Endothelial cell of umbilical vein (primary cell): ENCODE data around the gene LGALS14. TPM values are rescaled to one million over a fixed set of nuclear protein-coding genes. Genes with fewer than 3 reads are reported as not detected.

Source experiments
- BruUV-seq: library from RNA; stranded (reverse); fragments of 400-500 nt; replicated peaks from 2 replicates; lab custom pipeline; 2021; lab: Mats Ljungman, UMichigan
- CTCF ChIA-PET: fragments of 300-600, 350-600 bp; sonication (Branson Sonifier 250); formaldehyde crosslinking; loops from one replicate; lab custom pipeline; 2021; ENCODE audit warnings: antibody characterized with exemption, inconsistent platforms; lab: Charles Lee
- POLR2A ChIA-PET: fragments of 300-600, 350-600 bp; sonication (Branson Sonifier 250); formaldehyde crosslinking; loops from one replicate; lab custom pipeline; 2021; ENCODE audit warnings: antibody characterized with exemption, inconsistent platforms; lab: Charles Lee
- DNase-seq: peaks from one replicate; pipeline ENCODE4 v3.0.0-alpha.2; 2011; ENCODE audit warnings: low read depth, low spot score
- FAIRE-seq: peaks from 2 replicates; lab custom pipeline; 2011; peaks lifted over from hg19 to GRCh38; lab: Jason Lieb, UNC
- H2AFZ ChIP-seq: 2 replicates; pipeline ENCODE4 v1.6.0; 2012; ENCODE audit warnings: low read depth, low read length, control low read depth, inconsistent platforms
- H3K27ac ChIP-seq: 2 replicates; pipeline ENCODE4 v1.5.1; 2011; ENCODE audit warnings: low read depth, mild to moderate bottlenecking, control low read depth, low read length, moderate library complexity; ENCODE audit not compliant: insufficient read depth
- H3K27me3 ChIP-seq, 2 experiments: 2 replicates each; pipeline versions ENCODE4 v1.6.0 to v1.6.1; 2011; ENCODE audit warnings: low read length in 2 of 2, mixed read lengths in 1 of 2; ENCODE audit not compliant: control insufficient read depth in 2 of 2, insufficient read depth in 2 of 2
- H3K36me3 ChIP-seq, 2 experiments: 2 replicates in 1 of 2; 3 replicates in 1 of 2; pipeline ENCODE4 v1.5.1; 2011; ENCODE audit warnings: low read length in 2 of 2, mild to moderate bottlenecking in 1 of 2, moderate library complexity in 1 of 2; ENCODE audit not compliant: control insufficient read depth in 2 of 2, insufficient read depth in 2 of 2; ENCODE audit errors: extremely low read depth in 1 of 2
- H3K4me1 ChIP-seq: 3 replicates; pipeline ENCODE4 v1.5.1; 2011; ENCODE audit warnings: mild to moderate bottlenecking, low read length; ENCODE audit not compliant: control insufficient read depth, insufficient read depth; ENCODE audit errors: extremely low read depth
- H3K4me2 ChIP-seq: 2 replicates; pipeline ENCODE4 v1.6.1; 2011; ENCODE audit warnings: low read length, control low read depth, mixed read lengths; ENCODE audit not compliant: insufficient read depth
- H3K4me3 ChIP-seq, 3 experiments: fragments of 200-600 bp in 1 of 3; sonication (generic), shearing (Covaris generic) in 1 of 3; replicated peaks in 1 of 3; 2 replicates each; pipeline ENCODE4 v1.5.1; 2011 to 2016; ENCODE audit warnings: control low read depth in 3 of 3, low read length in 3 of 3, mild to moderate bottlenecking in 2 of 3, inconsistent platforms in 1 of 3, low read depth in 1 of 3, moderate library complexity in 1 of 3; ENCODE audit not compliant: insufficient read depth in 1 of 3
- H3K79me2 ChIP-seq: 2 replicates; pipeline ENCODE4 v1.6.0; 2012; ENCODE audit warnings: low read length, inconsistent platforms; ENCODE audit not compliant: control insufficient read depth, insufficient read depth
- H3K9ac ChIP-seq: replicated peaks from 2 replicates; pipeline ENCODE3; 2011; ENCODE audit warnings: low read length, control low read depth; ENCODE audit not compliant: insufficient read depth; ENCODE audit errors: extremely low read depth
- H3K9me1 ChIP-seq: replicated peaks from 3 replicates; pipeline ENCODE4 v1.6.0; 2011; ENCODE audit warnings: mild to moderate bottlenecking, low read length; ENCODE audit not compliant: control insufficient read depth, insufficient read depth; ENCODE audit errors: extremely low read depth
- H3K9me3 ChIP-seq: replicated peaks from 2 replicates; pipeline ENCODE4 v1.5.1; 2012; ENCODE audit warnings: low read length, inconsistent platforms; ENCODE audit not compliant: control insufficient read depth, insufficient read depth
- H4K20me1 ChIP-seq: replicated peaks from 2 replicates; pipeline ENCODE3; 2011; ENCODE audit warnings: mild to moderate bottlenecking, low read length; ENCODE audit not compliant: control insufficient read depth, insufficient read depth; ENCODE audit errors: extremely low read depth
- CTCF ChIP-seq, 2 donors: IDR thresholded peaks; 1 replicate in 1 of 2; 2 replicates in 1 of 2; pipeline ENCODE4 v1.5.1; 2011; ENCODE audit warnings: low read length in 2 of 2, mild to moderate bottlenecking in 2 of 2, moderate library complexity in 2 of 2, control low read depth in 1 of 2, inconsistent platforms in 1 of 2, low read depth in 1 of 2; ENCODE audit not compliant: insufficient read depth in 1 of 2; ENCODE audit errors: extremely low read depth in 1 of 2
- EZH2 ChIP-seq: IDR thresholded peaks from 2 replicates; pipeline ENCODE4 v1.6.1; 2012; ENCODE audit warnings: borderline replicate concordance, low read depth, mild to moderate bottlenecking, moderate library complexity, low read length, inconsistent platforms; ENCODE audit not compliant: severe bottlenecking
- FOS ChIP-seq: IDR thresholded peaks from 2 replicates; pipeline ENCODE4 v1.6.1; 2011; ENCODE audit warnings: mild to moderate bottlenecking, low read length, moderate library complexity, borderline replicate concordance; ENCODE audit not compliant: insufficient read depth
- GATA2 ChIP-seq: IDR thresholded peaks from 2 replicates; pipeline ENCODE4 v1.7.0; 2011; ENCODE audit warnings: low read depth, mild to moderate bottlenecking, moderate library complexity, mixed read lengths, low read length; ENCODE audit not compliant: insufficient read length, insufficient read depth
- JUN ChIP-seq: IDR thresholded peaks from 2 replicates; pipeline ENCODE4 v1.6.1; 2011; ENCODE audit warnings: borderline replicate concordance, low read depth; ENCODE audit not compliant: insufficient read length, insufficient read depth
- MAX ChIP-seq: IDR thresholded peaks from 2 replicates; pipeline ENCODE4 v1.6.1; 2011; ENCODE audit not compliant: insufficient read depth, insufficient read length
- MYC ChIP-seq: IDR thresholded peaks from one replicate; pipeline ENCODE4 v1.6.1; 2011; ENCODE audit warnings: mild to moderate bottlenecking, low read depth, low read length
- POLR2A ChIP-seq: IDR thresholded peaks from 2 replicates; pipeline ENCODE4 v1.6.1; 2012; ENCODE audit warnings: low read depth, mild to moderate bottlenecking, control low read depth, low read length
- POLR2AphosphoS5 ChIP-seq: IDR thresholded peaks from 2 replicates; pipeline ENCODE4 v1.6.1; 2012; ENCODE audit warnings: low read depth, mild to moderate bottlenecking, control low read depth, low read length, moderate library complexity; ENCODE audit not compliant: insufficient read depth
- dilution Hi-C: fragments of 300-500 bp; cut with MboI; formaldehyde crosslinking; loops from one replicate; pipeline ENCODE4 v1.15.0; 2019; ENCODE audit warnings: low sequenced_read_pairs; ENCODE audit not compliant: extremely low pct_ligation_motif_present
- intact Hi-C: fragments of 100-400 bp; cut with micrococcal nuclease; formaldehyde crosslinking; loops from one replicate; pipeline ENCODE4 v1.10.0; 2022
- polyA plus RNA-seq, 4 experiments: library from polyadenylated mRNA; depleted of rRNA in 3 of 4; stranded (reverse) in 3 of 4; unstranded in 1 of 4; fragments of >200 nt; gene quantifications; 2 replicates each; pipeline versions ENCODE4 v1.2.1 to v1.2.3, GENCODE V29; 2011 to 2012; ENCODE audit warnings: missing spikeins in 1 of 4
- total RNA-seq: library from RNA; stranded (reverse); gene quantifications from 2 replicates; pipeline ENCODE4 v1.2.3, GENCODE V29; 2021

Gene LGALS14
- total and polyA plus RNA-seq, 2 donors (not counting 3 experiments of a cell fraction or from before 2014, with no cell fraction given) = not detected

DNA sequence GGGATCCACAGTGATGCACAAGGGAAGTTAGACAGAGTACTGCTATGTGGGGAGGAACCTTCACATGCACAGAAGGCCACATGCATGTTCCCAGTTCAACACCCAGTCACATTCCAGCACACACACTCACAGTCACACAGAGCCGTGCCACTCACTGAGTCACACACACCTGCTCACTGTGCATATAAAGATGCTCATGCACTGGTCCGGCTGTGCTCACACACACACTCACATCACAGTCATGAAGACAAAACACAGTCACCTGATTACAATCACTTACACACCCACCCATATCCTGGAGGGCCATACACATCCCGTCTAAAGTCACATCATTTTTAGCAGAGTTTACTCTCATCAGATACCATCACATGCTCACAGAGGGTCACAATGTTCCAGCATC, 33.1 kb downstream of the LGALS14 start:
- no peak overlapping the region for H3K4me2 ChIP-seq
- H3K9ac ChIP-seq = no peak overlapping the region
- H3K79me2 ChIP-seq = no peaks in the 10 kb centered on the region
- H3K4me3 ChIP-seq = no peak overlapping the region
- no peaks in the 10 kb centered on the region for H3K9me1 ChIP-seq
- intact Hi-C loops (no loop called here), dilution Hi-C loops (no loop called here)
- POLR2A ChIA-PET = no interaction called here
- no peaks in the 10 kb centered on the region for H3K4me1 ChIP-seq
- no peaks in the 10 kb centered on the region for H3K9me3 ChIP-seq
- CTCF ChIA-PET = no interaction called here
- TF ChIP-seq MYC (no peak), POLR2A (no peak), POLR2AphosphoS5 (no peak), FOS (no peak), MAX (no peak), CTCF (IDR thresholded peaks at IDR 0.05; ENCODE audit: extremely low read depth in 1 of 2, insufficient read depth in 1 of 2, low read depth in 1 of 2, low read length in 2 of 2) (no peak), GATA2 (no peak), EZH2 (no peak), JUN (no peak)
- no peak for DNase-seq
- no peaks in the 10 kb centered on the region for H3K36me3 ChIP-seq
- H4K20me1 ChIP-seq = no peaks in the 10 kb centered on the region
- BruUV-seq = no TSS peak
- H3K27me3 ChIP-seq = peaks cover 0 to 3% of the 10 kb centered on the region in 2 experiments
- H2AFZ ChIP-seq = no peak overlapping the region
- H3K27ac ChIP-seq = no peak overlapping the region
- FAIRE-seq = no peak
